GM18868 (cell line): ENCODE measurements around the gene C20orf204.

Experiments
- ATAC-seq: cut with Tn5 transposase; IDR thresholded peaks from one replicate; pipeline ENCODE4 v1.9.1; 2021; ENCODE audit warnings: mild to moderate bottlenecking, moderate library complexity; ENCODE audit not compliant: unreplicated experiment

The C20orf204 gene

DNA sequence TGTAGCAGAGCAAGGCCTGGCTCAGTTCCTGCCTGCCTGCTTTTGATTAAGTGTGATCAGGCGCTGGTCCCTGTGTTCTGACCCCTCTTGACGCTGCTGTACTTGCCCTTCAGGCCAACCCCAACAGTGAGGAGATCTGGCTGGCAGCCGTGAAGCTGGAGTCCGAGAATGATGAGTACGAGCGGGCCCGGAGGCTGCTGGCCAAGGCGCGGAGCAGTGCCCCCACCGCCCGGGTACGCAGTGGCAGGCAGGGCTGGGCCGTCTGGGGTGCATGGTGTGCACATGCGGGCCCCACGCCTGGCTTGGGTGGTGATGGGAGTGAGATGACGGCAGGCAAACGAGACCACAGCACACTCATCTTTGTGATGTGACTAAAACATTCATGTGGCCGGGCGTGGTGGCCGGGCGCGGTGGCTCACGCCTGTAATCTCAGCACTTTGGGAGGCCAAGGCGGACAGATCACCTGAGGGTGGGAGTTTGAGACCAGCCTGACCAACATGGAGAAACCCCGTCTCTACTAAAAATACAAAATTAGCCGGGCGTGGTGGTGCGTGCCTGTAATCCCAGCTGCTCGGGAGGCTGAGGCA lies 10.1 kb upstream of the C20orf204 start:
- no peak for ATAC-seq

DNA sequence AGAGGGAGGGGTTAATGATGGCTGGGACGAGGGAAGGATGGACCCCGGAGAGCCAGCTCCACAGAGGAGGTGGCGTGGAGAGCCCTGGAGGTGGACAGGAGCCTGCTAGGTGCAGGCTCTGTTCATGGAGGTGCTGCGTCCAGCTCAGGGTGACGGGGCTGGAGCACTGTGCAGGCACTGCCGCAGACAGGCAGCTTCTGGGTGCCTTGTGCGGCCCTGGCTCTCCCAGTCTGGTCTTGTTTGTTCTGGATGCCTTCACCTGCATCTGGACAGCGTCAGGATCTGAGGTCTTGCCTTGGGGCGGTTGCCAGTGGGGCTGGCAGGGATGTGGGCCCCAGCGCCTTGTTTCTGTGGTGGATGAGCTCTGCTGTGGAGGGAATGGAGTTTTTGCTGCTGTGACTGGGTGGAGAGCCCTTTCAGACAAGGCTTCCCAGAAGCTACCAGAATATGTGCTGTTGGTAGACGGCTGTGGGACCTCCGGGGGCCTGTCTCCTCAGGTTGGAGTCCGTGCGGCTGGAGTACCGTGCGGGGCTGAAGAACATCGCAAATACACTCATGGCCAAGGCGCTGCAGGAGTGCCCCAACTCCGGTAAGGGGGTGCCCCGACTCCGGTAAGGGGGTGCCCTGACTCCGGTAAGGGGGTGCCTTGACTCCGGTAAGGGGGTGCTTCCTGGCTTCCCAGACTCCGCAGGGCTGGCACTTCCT lies 7.8 kb upstream of the C20orf204 start:
- no peak for ATAC-seq

DNA sequence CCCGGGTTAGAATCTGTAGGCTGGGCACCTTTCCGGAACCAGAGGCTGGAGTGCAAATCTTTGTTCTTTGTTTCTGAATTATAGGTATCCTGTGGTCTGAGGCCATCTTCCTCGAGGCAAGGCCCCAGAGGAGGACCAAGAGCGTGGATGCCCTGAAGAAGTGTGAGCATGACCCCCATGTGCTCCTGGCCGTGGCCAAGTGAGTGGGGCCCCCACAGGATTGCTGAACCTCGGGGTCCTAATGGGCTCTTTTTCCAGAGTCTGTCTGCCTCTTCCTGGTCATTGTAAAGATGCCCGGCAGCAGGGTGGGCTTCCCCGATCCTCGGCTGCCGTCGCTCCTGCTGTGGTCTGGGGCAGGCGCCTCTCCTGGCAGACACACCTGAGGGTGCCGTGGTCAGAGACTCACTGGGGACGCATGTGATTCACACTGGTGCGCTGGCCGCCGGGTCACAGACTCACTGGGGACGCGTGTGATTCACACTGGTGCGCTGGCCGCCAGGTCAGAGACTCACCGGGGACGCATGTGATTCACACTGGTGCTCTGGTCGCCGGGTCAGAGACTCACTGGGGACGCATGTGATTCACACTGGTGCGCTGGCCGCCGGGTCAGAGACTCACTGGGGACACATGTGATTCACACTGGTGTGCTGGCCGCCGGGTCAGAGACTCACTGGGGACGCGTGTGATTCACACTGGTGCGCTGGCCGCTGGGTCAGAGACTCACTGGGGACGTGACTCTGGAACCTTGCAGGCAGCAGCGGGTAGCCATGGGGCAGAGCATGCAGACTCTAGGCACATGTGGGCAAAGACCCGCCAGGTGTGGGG lies 6.5 kb upstream of the C20orf204 start:
- ATAC-seq, result no peak

DNA sequence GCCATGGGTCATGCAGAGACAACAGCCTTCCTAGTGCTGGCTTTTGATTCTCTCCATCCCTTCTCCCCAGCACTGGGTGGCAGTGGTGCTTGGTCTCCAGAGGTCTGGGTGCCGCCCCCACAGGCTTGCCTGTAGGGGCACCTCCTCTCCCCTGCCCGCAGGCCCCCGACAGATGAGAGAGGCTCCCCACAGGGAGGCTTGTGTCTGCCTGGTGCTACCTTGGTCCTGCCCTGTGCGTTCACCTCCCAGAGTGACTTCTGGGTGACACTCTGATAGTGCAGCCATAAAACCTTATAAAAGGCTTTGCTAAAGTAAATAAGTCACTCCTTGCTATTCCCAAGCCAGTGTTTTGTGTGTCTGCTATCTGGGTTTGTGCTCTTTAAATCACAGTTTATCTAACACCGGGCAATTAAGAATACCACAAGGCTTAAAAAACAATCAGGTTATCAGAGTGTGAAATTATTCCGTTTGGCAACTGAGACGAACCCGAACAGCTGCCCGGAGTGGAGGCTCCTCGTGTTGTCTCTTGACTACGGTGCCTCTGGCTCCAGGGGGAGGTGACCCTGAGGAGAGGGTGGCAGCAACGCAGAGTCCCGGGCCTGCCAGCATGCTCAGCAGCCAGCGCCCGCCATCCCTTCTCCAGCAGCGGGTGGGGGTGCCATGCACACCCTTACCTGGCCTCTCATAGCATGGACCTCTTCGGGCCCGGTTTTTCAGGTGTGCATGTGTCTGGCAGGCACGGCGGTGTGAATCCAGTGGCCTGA lies 5.4 kb upstream of the C20orf204 start:
- no peak for ATAC-seq

DNA sequence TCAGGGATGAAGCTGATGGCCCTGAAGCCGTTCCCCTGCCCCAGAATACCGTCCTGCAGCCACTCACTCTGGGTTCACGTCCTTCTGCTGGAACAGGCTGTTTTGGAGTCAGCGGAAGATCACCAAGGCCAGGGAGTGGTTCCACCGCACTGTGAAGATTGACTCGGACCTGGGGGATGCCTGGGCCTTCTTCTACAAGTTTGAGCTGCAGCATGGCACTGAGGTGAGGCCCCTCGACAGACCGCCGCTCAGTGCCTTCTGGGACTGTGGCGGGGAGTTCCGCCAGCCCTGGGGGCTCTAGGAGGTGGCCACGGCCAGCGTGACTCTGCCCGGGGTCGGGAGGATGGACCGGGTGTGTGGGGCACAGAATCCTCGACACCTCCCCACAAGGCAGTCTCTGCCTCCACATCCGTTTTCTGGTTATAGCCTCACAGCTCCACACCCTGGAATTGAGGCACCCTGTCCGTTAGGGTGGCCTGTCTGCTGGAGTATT lies 4.1 kb upstream of the C20orf204 start:
- ATAC-seq, result no peak

DNA sequence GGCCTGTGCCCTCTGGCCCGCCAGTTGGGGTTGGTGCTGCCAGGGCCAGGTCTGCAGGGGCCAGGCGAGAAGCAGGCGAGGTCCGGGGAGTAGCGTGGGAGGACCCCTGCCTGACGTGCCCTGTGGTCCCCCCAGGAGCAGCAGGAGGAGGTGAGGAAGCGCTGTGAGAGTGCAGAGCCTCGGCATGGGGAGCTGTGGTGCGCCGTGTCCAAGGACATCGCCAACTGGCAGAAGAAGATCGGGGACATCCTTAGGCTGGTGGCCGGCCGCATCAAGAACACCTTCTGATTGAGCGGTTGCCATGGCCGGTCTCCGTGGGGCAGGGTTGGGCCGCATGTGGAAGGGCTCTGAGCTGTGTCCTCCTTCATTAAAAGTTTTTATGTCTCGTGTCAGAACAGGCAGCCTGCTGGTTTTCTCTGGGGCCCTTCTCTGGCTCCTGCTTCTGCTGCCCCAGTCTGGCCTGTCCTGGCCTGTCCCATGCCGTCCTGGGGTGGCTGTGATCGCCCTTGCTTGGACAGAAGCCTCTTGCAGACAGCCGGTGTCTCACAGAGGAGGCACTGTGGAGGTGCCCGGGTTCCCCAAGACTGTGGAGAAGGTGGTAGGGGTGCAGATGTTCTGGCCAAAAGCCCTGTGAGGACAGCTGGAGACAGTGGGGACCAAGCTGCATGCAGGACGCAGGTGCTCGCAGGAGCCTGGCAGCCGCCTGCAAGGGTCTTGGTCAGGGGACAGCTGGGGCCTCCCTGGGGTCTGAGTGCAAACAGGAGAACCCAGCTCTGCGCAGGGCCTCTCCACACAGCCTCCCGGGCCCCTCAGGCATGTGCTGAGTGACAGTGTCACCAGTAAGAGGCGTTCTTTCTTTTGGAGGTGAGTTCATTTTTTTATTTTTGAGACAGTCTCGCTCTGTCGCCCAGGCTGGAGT lies 3.0 kb upstream of the C20orf204 start:
- ATAC-seq, result no peak

DNA sequence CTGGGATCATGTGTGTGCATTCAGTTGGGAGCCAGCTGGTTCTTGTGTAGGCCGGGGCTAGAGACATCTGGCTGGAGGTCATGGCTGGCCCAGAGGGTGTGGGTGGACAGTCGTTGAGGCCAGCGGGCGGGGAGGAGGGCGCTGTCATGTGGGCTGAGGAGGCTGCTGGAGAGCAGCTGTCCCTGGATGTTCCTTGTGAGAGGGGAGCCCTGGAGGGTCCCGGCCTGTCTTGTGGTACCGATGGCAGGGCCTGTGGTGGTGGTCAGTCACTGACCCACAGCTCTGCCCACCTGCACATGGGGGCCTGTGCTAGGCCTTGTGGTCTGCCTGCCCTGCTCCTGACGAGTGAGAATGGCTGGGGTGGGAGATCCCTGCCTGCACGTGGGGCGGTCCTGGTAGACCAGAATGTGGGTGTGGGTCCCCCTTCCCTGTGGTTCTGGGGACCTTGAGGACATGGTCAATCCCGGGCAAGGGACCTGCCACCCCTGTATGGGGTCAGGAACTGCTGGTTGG lies 1.9 kb upstream of the C20orf204 start:
- no peak for ATAC-seq

DNA sequence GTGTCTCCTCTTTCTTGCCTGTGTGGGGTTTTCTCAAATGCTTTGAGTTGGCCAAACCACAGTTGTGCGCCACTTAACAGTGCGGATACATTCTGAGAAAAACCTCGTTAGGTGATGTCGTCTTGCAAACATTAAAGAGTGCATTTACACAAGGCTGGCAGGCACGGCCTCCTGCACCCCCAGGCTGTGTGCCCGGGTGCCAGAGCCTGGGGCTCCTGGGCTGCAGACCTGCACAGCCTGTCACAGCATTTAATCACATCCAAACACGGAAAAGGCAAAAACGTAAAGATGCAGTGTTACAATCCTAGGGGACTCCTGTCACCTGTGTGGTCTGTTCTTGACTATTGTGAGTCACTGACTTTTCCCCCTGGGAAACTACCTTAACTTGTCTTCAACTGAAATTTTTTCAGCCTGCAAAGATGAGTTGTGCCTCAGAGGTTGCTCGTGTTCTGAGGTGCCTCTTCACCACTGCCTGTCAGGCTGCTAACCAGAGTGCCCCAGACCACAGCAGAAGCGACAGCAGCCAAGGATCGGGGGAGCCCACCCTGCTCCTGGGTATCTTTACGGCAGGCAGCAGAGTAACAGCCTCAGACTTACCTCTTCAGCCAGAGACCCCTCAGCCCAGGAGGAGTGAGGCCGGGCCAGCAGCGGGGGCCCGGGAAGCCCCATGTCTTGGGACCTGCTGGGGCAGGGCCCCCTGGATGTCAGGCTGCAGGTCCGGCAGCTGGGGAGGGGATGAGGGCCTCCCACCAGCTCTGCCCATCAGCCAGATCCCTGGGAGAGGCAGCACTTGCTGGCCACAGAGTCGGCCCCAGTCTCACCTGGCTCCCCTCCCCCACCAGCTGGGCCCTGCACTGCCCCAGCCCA lies 683 bp upstream of the C20orf204 start:
- ATAC-seq, result peak; percentile 34

DNA sequence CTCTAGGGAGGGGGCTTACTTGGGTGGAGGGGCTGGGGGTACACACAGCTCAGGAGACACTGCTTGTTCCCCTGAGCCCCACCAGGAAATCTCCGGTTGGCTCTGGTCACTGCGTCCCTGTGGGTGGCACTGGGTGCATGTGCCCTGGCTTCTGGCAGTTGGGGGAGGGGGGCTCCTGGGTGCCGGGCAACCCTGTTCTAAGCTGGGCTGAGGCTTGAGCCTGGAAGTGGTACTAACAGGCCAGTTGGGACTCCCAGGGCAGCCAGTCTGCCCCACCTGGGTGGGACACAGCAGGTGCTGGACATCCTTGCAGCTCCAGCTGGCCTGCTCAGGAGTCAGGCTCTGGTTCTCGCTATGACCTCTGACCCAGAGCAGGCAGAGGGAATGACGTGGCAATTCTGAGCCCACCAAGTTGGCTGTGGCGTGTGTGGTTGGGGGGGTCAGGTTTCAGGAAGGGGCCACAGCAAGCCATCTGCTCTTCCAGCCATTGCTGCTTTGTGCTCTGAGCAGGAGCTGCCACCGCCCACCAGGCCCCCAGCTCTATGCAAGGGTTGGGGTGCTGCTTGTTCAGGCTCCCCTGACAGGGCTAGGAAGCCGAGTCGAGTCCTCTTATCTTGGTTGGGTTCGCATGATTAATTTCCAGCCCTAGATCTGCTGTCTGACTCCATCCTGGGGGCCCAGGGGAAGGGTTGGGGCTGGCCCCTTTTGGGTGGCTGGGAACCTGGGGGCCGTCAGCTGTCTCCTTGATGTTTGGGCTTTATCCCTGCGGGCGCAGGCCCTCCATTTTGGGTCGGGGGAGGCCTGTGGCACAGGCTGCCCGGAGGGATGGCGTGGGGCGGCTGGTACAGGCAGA lies 590 bp downstream of the C20orf204 start:
- ATAC-seq, result no peak

DNA sequence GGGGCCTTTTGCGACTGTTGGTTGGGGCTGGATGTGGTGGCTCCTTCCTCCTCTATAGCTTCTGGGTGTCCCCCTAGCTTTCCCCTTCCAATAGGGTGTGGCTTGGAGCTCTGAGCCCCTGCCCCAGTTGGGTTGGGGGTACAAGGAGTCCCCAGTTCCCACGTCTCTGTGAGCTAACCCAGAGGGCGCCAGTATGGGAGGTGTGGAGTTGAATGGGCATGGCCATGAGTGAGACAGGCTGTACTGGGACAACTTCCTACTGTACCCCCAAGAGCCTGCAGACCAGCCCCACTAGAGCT lies 1.2 kb downstream of the C20orf204 start:
- no peak for ATAC-seq

DNA sequence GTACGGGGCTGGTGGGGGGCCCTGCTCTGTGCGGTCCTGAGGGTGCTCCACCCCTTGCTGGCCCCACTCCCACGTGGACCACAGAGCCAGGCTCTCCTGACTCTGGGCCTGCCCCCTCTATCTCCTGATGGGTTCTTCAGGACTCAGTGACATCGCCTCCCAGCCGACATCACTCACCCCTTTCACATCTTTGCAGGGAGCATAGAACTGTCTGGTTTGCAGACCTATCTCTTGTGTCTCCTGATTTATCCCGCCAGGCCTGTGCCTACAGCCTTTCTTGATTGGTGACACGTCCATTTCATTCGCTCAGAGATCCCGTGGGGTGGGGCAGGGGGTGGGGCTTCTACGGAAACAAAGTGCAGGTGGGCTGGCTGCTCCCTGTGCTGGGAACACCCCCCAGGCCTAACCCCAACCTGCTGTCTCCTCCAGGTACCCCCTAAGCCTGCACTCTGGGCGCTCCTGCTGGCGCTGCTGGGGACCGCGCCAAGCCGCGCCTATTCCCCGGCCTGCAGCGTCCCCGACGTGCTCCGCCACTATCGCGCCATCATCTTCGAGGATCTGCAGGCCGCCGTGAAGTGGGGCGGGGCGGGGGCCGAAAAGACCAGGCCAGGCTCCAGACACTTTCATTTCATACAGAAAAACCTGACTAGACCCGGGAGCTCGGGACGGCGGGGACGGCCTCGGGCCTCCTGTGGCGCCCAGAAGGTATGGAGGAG lies 1.7 kb downstream of the C20orf204 start:
- ATAC-seq, result no peak

DNA sequence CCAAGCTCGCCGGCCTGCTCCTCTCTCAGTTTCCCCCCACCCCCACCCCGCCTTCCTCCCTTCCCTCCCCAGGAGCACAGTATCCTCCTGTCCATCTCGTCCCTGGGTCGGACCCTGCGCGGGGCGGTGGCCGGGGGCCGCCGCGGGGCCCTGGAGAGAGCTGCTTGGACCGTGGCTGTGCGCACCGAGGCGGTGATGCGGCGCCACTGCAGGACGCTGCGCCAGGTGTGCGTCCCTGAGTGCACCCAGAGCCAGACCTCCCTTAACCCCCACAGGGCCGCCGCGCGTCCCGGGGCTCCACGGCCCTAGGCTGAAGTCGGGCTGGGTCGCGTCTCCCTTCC lies 2.2 kb downstream of the C20orf204 start:
- peak; percentile 19 for ATAC-seq

DNA sequence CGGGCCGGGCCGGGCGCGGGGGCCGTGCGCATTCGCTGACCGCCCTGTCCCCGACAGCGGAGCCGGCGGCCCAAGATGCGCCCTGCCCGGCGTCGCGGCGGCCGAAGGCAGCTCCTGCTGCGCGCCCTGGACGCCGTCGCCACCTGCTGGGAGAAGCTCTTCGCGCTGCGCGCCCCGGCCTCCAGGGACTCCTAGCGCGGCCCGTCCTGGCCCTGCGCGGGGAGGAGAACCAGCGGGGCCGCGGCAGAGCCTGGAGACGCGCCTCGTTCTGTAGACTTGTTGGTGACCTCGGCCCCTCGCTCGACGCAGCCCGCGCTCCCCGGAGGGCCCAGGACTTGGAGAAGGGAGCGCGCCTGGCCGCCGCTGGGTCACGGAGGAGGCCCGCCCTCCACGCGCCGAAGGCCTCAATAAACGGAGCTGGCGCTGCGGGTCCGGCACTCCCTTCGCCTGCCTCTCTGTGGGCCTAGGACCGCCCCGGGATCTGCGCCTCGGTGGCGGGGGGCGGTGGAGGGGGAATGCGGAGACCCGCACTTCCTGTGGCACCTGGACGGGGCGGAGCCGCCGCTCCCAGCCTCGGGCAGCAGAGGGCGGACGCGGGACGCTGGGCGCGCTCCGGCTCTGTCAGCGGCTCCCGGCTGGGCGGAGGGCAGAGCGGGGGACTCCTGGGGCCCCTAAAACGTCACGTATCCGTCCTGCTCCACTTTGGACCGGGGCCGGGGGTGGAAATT lies 2.7 kb downstream of the C20orf204 start:
- ATAC-seq, result peak; percentile 35

DNA sequence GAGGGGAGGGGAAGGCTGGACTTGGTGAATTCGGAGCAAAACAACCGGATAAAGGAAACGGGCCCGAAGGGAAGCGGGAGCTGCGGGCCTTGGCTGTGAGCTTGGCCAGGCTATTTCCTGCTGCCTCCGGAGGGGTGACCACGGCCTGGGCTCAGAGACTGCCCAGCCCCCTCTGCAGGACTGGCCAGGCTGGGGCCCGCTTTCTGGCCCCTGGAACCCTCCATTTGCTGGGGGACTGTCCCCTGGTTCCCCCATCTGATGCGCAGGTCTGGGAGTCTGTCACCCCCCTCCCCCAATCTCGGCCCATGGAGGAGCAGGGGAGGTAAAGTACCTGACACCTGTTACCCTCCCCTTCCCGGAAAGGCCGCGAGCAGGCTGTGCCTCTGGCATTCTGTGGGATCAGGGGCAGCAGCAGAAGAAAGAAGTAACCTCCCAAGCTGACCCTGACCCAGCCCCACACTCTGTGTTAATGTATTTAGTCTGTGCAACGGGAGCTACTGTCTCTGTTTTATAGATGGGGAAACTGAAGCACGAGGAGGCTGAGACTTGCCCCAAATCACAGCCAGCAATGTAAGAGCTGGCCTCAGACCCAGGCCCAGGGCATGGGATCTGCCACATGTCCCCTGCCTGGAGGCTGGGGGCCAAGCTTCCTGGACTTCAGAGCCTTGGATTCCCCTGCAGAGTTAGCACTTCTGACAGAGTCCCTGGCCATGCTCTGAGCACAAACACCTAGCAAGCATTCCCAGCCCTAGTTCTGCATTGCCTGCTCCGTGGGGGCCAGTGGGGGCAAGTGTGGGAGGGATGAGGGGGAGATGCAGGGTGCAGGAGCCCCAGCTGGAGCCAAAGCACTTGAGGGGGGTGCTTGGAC lies 3.5 kb downstream of the C20orf204 start:
- ATAC-seq, result no peak

DNA sequence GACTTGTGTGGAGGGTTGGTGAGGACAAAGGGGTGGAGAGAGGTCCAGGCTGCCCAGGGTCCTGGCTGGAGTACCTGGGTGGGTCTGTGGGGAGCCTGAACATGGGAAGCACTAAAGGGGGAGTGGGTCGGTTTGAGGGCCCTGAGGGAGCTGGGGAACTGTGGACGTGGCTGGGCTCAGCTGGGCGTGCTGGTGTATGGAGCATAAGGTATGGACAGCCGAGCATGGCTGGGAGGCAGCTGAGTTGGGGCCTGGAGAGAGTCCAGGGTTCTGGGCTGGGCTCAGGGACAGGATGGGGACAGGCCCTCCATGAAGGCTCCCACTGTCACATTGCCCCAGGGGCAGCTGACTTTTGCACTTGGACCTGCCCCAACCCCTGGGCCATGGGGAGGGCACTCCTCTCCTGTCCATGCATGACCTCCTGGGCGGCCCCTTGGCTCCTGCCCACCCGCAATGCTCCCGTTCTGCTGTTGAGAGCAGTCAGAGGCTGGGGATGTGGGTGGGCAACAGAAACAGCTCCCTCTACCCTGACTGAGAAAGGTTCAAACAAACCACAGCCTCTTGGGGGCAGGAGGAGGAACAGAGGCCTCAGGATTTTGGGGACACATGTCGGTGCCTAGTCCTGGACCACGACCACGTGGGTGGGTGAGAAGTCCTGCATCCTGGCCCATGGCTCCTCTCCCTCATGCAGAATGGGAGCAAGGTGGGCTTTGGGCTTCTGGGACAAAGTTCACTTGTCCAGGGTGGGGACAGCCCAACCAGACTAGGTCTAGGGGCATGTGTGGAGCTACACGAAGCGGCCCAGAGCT lies 4.5 kb downstream of the C20orf204 start:
- ATAC-seq, result no peak
